Esophagus muscularis mucosa (tissue), 4 donors: Measurements from ENCODE around the gene MAD1L1. TPM values are rescaled to one million over a fixed set of nuclear protein-coding genes. Genes with fewer than 3 reads are reported as not detected.

Experiments
- DNase-seq: peaks from one replicate; pipeline ENCODE4 v3.0.0-alpha.2; 2017; ENCODE audit errors: extremely low spot score
- H3K27ac ChIP-seq, 4 donors: fragments of 200-600 bp; sonication (generic); replicated peaks in 1 of 4; 1 replicate in 3 of 4; 2 replicates in 1 of 4; pipeline ENCODE4 v1.5.1; 2016 to 2019; ENCODE audit warnings: mild to moderate bottlenecking in 1 of 4
- H3K27me3 ChIP-seq, 4 donors: fragments of 200-600 bp; sonication (generic); one replicate each; pipeline versions ENCODE4 v1.5.1 to v1.6.0; 2016 to 2019
- H3K36me3 ChIP-seq, 4 donors: fragments of 200-600 bp; sonication (generic); one replicate each; pipeline ENCODE4 v1.5.1; 2016 to 2019
- H3K4me1 ChIP-seq, 4 donors: fragments of 200-600 bp; sonication (generic); one replicate each; pipeline ENCODE4 v1.5.1; 2016 to 2019
- H3K4me3 ChIP-seq, 4 donors: fragments of 200-600 bp; sonication (generic); 1 replicate in 2 of 4; 2 replicates in 2 of 4; pipeline ENCODE4 v1.5.1; 2016 to 2019; ENCODE audit warnings: mild to moderate bottlenecking in 4 of 4, moderate library complexity in 1 of 4
- H3K9me3 ChIP-seq, 4 donors: fragments of 200-600 bp; sonication (generic); 1 replicate in 3 of 4; 2 replicates in 1 of 4; pipeline ENCODE4 v1.5.1; 2016 to 2019
- EP300 ChIP-seq: sonication (generic); formaldehyde crosslinking; IDR thresholded peaks from one replicate; pipeline ENCODE4 v1.6.1; 2017; ENCODE audit warnings: antibody characterized with exemption
- POLR2A ChIP-seq: fragments of 450-650 bp; IDR thresholded peaks from one replicate; pipeline ENCODE4 v1.6.1; 2017; ENCODE audit warnings: antibody characterized with exemption, moderate library complexity, mild to moderate bottlenecking, low read depth
- POLR2AphosphoS5 ChIP-seq, 2 donors: sonication (generic); formaldehyde crosslinking; IDR thresholded peaks; one replicate each; pipeline ENCODE4 v1.6.1; 2017; ENCODE audit warnings: antibody characterized with exemption in 2 of 2
- WGBS: methylation state at CpG from one replicate; pipeline ENCODE4 v1.1.5; 2018; 5-methylcytosine and 5-hydroxymethylcytosine counted together
- intact Hi-C: fragments of 100-400 bp; cut with DNase I; formaldehyde crosslinking; loops from one replicate; pipeline ENCODE4 v1.15.1; 2023
- total RNA-seq, 4 donors: library from RNA; depleted of rRNA; stranded (reverse); fragments of >200 nt; gene quantifications; one replicate each; pipeline versions ENCODE4 v1.1.0 to v1.2.1, GENCODE V29; 2016
- TF ChIP-seq, protein P1 (sequence below), 3 experiments: fragments of 200-600 bp in 2 of 3; fragments of 450-650 bp in 1 of 3; sonication (generic) in 2 of 3; IDR thresholded peaks; one replicate each; pipeline ENCODE4 v1.5.1; 2017 to 2019; ENCODE audit warnings: antibody characterized with exemption in 3 of 3, mild to moderate bottlenecking in 2 of 3, moderate library complexity in 1 of 3

MAD1L1 gene
- total RNA-seq, 4 donors from 2014 or later = 22.2 to 33.1 (median 29.5) TPM

DNA sequence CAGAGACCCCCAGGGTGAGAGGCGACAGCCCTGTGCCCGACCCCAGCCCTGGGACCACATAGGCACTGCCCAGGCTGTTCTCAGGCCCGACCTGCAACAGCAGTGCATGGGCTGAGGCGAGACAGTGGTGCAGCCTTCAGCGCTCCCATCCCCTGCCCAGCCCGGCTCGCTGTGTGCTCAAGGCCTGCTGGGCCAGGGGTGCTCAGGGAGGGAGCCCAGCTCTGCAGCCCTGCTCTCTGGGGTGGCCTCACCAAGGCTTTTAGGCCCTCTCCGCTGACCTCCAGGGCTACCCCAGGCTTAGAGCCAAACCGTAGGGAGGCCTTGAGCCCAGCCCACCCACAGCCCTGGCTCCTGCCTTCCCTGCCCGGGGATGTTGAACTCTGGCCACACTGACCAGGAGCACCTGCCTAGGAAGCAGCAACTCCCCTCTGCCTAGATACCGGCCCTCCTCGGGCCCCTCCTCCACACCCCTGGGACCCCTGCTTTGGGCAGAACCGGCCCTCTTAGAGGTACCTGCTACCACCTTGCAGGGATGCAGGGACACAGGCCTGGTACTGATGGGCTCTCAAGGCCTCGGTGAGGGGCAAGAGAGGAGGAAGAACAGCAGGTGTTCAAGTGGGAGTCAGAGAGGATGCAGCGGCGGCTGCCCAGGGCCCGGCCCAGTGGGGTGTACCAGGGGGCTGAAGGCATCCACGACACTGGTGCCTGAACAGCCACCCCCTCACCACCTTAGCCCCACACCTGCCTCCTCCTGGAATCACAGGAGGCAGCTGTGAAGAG is 331.1 kb downstream of the MAD1L1 start:
- H3K27ac ChIP-seq = no peak overlapping the region
- 95% methylated on average over 9 of the region's 18 CpGs for WGBS
- H3K36me3 ChIP-seq = peaks cover 0 to 20% (median 13%) of the 10 kb centered on the region in 4 donors
- no peak for DNase-seq
- no peaks in the 10 kb centered on the region for H3K9me3 ChIP-seq
- peaks cover 0 to 10% (median 0%) of the 10 kb centered on the region in 4 donors for H3K4me1 ChIP-seq
- H3K4me3 ChIP-seq = no peak overlapping the region
- TF ChIP-seq POLR2AphosphoS5 (IDR thresholded peaks at IDR 0.05) = no peak
- TF ChIP-seq, protein P1, sequence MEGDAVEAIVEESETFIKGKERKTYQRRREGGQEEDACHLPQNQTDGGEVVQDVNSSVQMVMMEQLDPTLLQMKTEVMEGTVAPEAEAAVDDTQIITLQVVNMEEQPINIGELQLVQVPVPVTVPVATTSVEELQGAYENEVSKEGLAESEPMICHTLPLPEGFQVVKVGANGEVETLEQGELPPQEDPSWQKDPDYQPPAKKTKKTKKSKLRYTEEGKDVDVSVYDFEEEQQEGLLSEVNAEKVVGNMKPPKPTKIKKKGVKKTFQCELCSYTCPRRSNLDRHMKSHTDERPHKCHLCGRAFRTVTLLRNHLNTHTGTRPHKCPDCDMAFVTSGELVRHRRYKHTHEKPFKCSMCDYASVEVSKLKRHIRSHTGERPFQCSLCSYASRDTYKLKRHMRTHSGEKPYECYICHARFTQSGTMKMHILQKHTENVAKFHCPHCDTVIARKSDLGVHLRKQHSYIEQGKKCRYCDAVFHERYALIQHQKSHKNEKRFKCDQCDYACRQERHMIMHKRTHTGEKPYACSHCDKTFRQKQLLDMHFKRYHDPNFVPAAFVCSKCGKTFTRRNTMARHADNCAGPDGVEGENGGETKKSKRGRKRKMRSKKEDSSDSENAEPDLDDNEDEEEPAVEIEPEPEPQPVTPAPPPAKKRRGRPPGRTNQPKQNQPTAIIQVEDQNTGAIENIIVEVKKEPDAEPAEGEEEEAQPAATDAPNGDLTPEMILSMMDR (IDR thresholded peaks at IDR 0.05) = no peak
- no peak for TF ChIP-seq EP300
- no peak for TF ChIP-seq POLR2A
- intact Hi-C loops = no loop called here
- no peaks in the 10 kb centered on the region for H3K27me3 ChIP-seq

DNA sequence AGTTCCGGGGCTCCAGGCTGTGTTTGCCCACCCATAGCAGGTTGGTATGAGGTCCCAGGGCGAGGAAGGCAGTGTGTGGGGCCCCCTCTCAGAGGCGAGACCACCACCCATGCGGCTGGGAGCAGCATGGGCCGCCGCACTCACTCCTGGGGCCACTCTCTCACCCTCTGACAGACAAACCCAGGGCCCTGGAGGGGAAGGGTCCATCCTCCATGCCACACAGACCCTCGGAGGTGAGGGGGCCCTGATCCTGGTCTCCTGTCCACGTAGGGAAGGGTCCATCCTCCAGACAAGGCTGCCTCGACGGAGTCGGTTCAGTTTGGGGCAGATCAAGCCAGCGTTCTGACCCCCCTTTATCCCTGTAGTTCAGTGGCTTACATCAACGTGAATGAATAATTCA is 331.9 kb downstream of the MAD1L1 start:
- Histone ChIP-seq H3K4me1 (peaks cover 0 to 10% (median 1%) of the 10 kb centered on the region in 4 donors), H3K36me3 (peaks cover 0 to 25% (median 13%) of the 10 kb centered on the region in 4 donors), H3K9me3 (no peaks in the 10 kb centered on the region), H3K27me3 (no peaks in the 10 kb centered on the region), H3K27ac (no peak overlapping the region), H3K4me3 (no peak overlapping the region)
- intact Hi-C loops = no loop called here
- no peak for DNase-seq
- WGBS = 89% methylated on average over 13 of the region's 13 CpGs
- TF ChIP-seq, protein P1 (IDR thresholded peaks at IDR 0.05) = no peak
- no peak for TF ChIP-seq POLR2A
- no peak for TF ChIP-seq POLR2AphosphoS5 (IDR thresholded peaks at IDR 0.05)
- TF ChIP-seq EP300 = no peak

DNA sequence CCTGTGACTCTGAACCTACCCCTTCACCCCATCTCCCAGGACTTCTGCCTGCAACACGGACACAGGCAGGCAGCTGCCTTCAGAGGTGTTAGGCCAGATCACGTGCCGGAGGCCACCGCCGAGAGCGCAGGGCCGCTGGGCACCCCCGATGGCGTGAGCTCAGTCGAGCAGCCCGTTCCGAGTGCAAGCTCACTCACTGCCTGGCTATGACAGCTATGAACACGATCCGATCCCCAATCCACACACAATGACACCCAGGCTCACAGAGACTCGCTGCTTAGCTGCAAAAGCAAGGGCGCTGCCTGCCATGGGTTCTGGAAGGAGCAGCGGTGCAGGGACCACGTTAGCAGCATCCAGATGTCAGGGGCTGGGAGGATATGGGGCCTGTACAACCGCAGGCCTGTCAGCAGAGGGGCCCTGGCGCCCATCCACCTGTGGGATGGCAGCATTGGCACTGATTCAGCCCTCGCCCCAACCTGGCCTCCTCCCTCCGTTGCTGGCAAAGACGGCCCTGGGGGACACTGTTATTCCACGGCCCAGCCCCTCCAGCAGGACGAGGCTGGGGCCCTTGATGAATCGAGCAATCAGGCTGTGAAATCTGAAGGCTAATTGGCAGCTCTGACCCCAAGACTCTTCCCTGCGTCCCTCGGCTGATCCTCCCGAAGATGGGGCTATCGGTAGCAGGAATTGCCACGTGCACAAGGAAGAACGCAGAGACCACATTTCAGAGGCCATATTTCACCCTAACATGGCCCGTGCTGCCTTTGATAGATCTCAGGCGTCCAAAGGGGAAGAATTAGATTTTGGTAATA is 332.6 kb downstream of the MAD1L1 start:
- Histone ChIP-seq H3K27me3 (no peaks in the 10 kb centered on the region), H3K4me3 (no peak overlapping the region), H3K36me3 (peaks cover 0 to 26% (median 13%) of the 10 kb centered on the region in 4 donors), H3K4me1 (peaks cover 0 to 10% (median 5%) of the 10 kb centered on the region in 4 donors), H3K9me3 (no peaks in the 10 kb centered on the region), H3K27ac (no peak overlapping the region)
- DNase-seq = no peak
- no peak for TF ChIP-seq POLR2A
- no peak for TF ChIP-seq POLR2AphosphoS5 (IDR thresholded peaks at IDR 0.05)
- TF ChIP-seq EP300 = no peak
- TF ChIP-seq, protein P1 (IDR thresholded peaks at IDR 0.05) = no peak
- intact Hi-C loops = no loop called here
- WGBS = 87% methylated on average over 19 of the region's 34 CpGs

DNA sequence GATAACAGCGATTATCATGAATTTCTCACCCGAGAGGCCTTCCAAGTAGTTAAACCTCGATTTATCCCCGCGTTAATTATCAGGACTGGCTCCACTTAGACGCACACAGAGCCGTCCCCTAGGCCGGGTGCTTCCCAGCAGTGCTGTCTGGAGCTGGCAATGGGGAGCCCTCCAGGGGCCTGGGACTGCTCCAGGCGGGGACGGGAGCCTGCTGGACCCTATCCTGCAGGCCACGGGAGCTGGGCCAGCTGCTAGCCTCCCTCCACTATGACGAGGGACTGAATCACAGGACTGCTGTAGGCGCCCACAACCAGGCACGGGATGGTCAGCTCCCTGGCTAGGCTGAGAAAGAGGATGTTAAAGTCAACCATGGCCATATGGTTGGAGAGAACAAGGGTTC is 333.5 kb downstream of the MAD1L1 start:
- Histone ChIP-seq H3K4me3 (no peak overlapping the region), H3K27ac (no peak overlapping the region), H3K4me1 (peaks cover 0 to 10% (median 5%) of the 10 kb centered on the region in 4 donors), H3K36me3 (peaks cover 0 to 34% (median 13%) of the 10 kb centered on the region in 4 donors), H3K9me3 (no peaks in the 10 kb centered on the region), H3K27me3 (no peaks in the 10 kb centered on the region)
- TF ChIP-seq POLR2A = no peak
- TF ChIP-seq, protein P1 (IDR thresholded peaks at IDR 0.05) = no peak
- no peak for DNase-seq
- intact Hi-C loops = no loop called here
- 94% methylated on average over 6 of the region's 14 CpGs for WGBS
